Fibroblast of peridontal ligament (primary cell): Measurements from ENCODE around the gene NDC80.
A peak's percentile ranks its signal among the peaks of the same experiment; 100 is the strongest.
"Not testable (repeated sequence)": the region's sequence is repeated elsewhere in the genome, so short reads cannot be mapped to it uniquely, and the experiment has no call there.

ENCODE experiments used
- DNase-seq: peaks from one replicate; pipeline ENCODE4 v3.0.0-alpha.2; 2010; ENCODE audit errors: extremely low read depth

Gene NDC80

GRCh38 chr18:2571200-2572170 lies at the start of gene NDC80, which contains the start of gene METTL4:
NDC80 (plus strand) TSS chr18:2571557; CDS start chr18:2572986, 1,429 bp downstream.
METTL4 (minus strand) TSS chr18:2571505; CDS start chr18:2567216, 4,289 bp downstream.
- DNase-seq = peak; percentile 87

DNA sequence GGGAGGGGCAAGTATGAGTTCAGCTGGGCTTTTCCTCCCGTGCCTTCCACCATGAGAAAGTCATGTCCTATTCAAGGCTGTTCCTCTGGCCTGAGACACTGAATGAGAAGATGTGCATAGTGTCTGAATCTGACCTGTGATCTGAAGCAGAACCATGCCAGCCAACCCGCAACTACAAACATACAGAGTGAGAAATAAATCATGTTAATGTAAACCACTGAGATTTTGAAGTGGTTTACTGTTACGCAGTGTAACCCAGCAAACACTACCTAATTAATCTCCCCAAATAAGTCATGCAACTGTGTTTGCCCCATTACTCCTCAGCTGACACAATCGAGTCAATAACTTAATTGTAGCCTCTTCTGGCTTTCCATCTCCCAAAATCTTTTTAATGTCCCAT lies 49.2 kb upstream of the NDC80 start:
- DNase-seq = no peak

GRCh38 chr18:2524794-2525198 lies 46.6 kb upstream of the NDC80 start:
- DNase-seq = not testable (repeated sequence)

- no peak for DNase-seq
These were observed 45.0 kb upstream of the NDC80 start for GRCh38 chr18:2526329-2526728.

DNA sequence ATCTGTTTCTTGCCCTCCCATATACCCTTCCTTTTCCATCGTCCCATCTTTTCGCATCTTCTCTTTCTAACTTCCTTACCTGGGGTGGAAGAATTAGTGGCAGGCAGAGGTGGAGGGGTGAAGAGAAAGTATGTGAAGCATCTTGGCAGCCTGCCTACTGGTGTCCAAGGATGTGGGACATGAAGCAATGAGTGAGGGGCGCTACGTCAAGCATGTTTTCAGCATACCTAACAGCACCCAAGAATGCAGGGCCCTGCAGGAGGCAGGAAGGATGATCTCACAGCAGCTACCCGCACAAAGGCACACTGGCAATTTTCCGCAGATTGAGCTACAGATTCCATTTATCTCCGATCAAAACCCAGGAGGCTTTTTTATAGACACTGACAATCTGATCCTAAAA lies 42.2 kb upstream of the NDC80 start:
- no peak for DNase-seq

GRCh38 chr18:2531751-2532150 lies 39.6 kb upstream of the NDC80 start:
- DNase-seq = no peak

- no peak for DNase-seq
These were observed 38.6 kb upstream of the NDC80 start for GRCh38 chr18:2532797-2533196.

- DNase-seq = no peak
These were observed 36.5 kb upstream of the NDC80 start for GRCh38 chr18:2534906-2535305.

GRCh38 chr18:2535419-2535910 lies 35.9 kb upstream of the NDC80 start:
- no peak for DNase-seq

GRCh38 chr18:2536063-2536462 lies 35.3 kb upstream of the NDC80 start:
- no peak for DNase-seq

DNA sequence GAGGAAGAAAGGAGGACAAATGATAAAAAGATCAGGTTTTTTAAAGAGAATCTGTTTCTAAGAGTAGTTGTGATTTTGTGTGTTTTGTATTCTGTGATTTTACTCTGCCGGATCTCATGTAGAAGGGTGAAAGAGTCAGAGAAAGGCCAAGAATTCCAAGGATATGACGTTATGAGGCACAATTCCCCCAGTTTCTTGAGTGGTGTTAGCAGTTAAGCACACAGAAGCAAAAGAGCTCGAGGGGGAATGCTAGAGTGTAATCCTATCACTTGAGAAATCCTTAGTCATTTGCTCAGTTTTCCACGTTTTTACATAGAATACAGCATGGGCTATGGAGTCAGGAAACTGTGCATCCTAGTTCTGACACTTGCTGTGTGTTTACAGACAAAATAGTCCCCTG lies 34.9 kb upstream of the NDC80 start:
- DNase-seq = peak; percentile 94

DNA sequence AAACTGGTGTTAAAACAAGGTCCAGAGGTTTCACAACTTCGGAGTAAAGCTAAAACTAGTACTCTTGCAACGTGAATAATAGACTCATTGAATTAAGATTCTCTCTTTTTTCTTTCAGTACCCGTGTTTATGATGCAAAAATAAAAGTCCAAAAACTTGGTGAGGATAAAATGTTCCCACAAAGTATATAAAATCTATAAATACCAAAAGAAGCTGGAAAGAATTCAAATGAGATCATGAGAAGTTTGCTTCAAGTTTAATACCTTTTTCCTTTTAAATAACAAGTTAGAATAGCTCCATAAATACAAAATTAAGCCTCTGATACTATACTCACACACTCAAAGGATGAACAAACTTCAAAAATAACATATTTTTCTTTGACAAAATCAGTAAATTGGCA lies 34.1 kb upstream of the NDC80 start:
- DNase-seq = no peak

GRCh38 chr18:2538236-2538635 lies 33.1 kb upstream of the NDC80 start:
- peak; percentile 54 for DNase-seq

- peak; percentile 79 for DNase-seq
These were observed 32.5 kb upstream of the NDC80 start for GRCh38 chr18:2538844-2539243.

- no peak for DNase-seq
These were observed 30.8 kb upstream of the NDC80 start for GRCh38 chr18:2540575-2540974.

GRCh38 chr18:2541925-2542563 lies 29.3 kb upstream of the NDC80 start:
- peak; percentile 79 for DNase-seq

DNA sequence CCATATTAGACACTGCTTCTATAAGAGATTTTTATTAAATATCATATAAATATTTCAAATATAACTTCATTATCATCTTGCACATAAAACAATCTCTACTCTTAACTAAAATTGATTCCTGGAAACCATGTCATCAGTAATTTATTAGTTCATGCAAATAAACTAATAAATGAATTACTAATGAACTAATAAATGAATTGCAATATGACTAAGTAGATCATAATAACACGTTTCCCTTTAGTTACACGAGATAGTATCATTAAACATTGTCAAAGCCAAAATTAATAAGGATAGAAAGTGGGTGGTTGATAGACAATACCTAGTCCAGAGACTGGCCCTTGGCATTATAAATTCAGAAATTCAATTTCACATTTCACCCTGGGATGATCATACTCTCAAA lies 26.2 kb upstream of the NDC80 start:
- DNase-seq = no peak

DNA sequence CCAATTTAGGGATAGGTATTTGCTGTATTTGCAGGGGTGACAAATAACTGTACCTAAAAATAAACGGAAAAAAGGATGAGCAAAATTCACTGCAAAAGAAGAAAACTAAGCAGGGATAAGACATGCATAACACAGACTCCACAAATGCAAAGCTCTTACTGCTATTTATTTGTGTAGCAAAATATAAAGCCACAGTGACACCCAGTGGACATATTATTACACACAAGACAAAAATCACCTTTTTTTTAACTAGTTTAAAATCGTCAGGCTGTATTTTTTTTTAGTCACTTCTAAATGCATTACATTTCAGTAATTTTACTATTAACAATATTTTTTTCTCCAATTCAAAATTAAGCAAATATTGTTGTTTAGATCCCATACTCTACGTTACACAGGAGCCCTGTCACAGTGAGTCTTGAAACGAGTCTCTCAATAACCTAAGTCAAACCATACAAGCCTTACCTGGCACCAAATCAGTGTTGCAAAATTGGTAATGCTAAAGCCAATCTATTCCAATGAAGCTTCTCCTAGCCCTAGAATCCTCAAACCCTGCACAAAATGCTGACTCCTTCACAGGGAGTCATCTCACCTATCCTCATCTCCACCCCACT lies 23.8 kb upstream of the NDC80 start:
- DNase-seq = peak; percentile 84

- no peak for DNase-seq
These were observed 21.9 kb upstream of the NDC80 start for GRCh38 chr18:2549462-2549861.

DNA sequence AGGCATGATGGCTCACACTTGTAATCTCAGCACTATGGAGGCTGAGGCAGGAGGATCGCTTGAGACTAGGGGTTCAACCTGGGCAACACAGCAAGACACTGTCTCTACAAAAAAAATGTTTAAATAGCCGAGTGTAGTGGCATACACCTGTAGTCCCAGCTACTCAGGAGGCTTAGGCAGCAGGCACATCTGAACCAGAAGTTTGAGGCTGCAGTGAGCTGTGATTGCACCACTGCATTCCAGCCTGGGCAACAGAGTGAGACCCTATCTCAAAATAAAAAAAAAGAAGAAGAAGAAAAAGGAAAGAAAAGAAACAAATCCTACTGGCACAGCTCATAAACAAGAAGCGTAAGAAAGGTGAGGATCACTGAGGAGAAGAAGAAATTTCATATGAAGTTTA lies 19.9 kb upstream of the NDC80 start:
- DNase-seq = no peak

DNA sequence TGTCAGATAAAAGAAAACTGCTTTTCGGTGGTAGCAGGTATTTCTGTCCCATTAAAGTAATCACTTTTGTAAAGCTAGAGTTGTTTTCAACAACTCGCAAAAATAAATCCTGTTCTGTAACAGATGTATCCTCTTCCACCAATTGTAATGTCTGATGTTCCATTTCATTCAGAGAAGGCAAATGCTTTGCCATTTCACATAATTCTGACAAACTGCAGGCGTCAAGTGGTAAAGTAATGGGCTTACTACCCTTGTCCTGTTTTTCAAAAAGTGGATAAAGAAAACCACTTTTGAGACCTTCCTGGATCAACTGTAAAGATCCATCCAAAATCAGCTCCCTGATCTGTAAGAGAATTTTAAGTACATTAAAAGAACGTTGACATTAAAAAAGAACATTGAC lies 16.7 kb upstream of the NDC80 start:
- DNase-seq = no peak

DNA sequence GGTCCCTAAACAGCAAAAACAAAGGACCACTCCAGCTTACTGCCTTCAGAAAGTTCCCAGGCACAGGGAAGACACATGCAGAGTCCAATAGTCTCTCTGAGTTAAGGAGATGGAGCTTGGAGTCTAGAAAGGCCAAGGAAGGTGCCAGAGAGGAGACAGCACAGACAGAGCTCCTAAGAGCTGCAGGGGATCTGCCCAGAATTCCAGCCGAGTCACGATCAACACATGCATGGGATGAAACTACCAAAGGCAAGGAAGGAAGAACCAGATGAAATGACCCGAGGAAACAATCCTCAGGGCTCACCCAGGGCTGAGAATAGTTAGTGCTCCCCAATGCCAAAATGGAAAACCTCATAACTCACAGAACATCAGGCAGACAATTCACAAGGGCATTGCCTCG lies 15.5 kb upstream of the NDC80 start:
- DNase-seq = peak; percentile 7
